ENCODE data around the gene RELT. TPM values are rescaled to one million over a fixed set of nuclear protein-coding genes. Genes with fewer than 3 reads are reported as not detected.
A peak's percentile ranks its signal among the peaks of the same experiment; 100 is the strongest.

Gene RELT
- total RNA-seq, 4 donors from 2014 or later, result 2.4 to 6.0 (median 2.5) TPM

DNA sequence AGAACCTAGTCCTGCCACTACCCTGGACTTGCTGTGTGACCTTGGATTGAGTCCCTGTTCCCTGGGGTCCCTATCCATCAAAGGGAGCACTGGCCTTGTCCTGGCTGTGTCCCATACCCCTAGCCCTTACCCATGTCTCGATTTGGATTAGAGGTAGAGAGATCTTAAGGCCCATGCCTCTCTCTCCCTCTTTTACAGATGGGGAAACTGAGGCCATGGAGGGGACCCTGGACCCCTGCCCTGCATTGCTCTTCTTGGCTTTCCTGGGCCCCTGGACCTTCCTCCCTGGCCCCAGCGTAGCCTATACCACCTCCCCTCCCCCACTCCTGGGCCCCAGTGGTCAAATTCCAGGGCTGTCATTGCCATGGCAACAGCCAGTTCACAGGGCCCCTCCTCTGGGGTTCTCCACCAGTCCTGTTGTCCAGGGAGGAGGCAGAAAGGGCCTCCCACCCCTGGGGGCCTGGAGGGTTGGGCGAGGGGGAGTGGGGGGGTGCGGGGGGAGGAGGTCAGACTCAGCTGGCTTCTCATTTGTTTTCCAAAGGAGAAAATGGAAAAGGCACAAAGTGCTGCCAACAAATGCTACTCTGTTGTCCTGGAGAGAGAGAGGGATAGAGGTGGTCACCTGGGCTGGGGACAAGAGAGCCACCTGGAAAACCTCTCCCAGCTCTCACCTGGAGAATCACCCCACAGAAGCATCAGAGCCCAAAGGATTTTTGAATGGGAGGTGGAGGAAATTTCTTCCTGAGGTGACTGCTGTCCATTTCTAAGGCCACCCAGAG is 44.9 kb upstream of the RELT start:
- no peak for DNase-seq (ENCODE audit: low spot score in 2 of 2)
- H3K36me3 ChIP-seq, result no peaks in the 10 kb centered on the region
- 24 to 34% methylated on average over 2 to 4 of the region's 4 CpGs for WGBS, 2 donors
- no peak for TF ChIP-seq EP300 (IDR thresholded peaks at IDR 0.05)
- TF ChIP-seq POLR2A (IDR thresholded peaks at IDR 0.05), result no peak
- TF ChIP-seq, protein P1, sequence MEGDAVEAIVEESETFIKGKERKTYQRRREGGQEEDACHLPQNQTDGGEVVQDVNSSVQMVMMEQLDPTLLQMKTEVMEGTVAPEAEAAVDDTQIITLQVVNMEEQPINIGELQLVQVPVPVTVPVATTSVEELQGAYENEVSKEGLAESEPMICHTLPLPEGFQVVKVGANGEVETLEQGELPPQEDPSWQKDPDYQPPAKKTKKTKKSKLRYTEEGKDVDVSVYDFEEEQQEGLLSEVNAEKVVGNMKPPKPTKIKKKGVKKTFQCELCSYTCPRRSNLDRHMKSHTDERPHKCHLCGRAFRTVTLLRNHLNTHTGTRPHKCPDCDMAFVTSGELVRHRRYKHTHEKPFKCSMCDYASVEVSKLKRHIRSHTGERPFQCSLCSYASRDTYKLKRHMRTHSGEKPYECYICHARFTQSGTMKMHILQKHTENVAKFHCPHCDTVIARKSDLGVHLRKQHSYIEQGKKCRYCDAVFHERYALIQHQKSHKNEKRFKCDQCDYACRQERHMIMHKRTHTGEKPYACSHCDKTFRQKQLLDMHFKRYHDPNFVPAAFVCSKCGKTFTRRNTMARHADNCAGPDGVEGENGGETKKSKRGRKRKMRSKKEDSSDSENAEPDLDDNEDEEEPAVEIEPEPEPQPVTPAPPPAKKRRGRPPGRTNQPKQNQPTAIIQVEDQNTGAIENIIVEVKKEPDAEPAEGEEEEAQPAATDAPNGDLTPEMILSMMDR (IDR thresholded peaks at IDR 0.05), result peak in 1 of 5 experiments; percentile 7
- H3K9me3 ChIP-seq, result no peaks in the 10 kb centered on the region
- H3K27me3 ChIP-seq, result no peaks in the 10 kb centered on the region
- peak overlapping the region; percentile 65 to 90 (median 81) for H3K27ac ChIP-seq
- peaks cover 3 to 94% (median 70%) of the 10 kb centered on the region in 4 donors for H3K4me1 ChIP-seq
- no peak overlapping the region for H3K4me3 ChIP-seq

DNA sequence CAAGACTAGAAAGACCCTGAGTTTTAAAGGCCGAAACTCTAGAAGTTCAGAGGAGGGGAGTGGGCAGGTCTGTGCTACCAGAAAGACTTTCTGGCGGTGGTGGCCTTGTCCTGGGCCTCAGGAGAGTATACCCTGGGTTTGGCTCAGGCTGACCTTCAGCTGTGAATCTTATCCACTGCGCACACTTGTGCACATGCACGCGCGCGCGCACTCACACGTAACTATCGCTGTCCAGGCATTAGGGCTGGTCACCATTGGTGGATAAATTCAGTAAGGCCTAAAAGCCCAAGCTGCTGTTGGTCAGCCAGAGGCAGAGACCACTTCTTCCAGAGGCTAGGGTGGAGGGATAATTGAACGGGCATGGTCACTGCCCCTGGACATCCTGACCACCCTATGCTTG is 43.0 kb upstream of the RELT start:
- TF ChIP-seq POLR2A (IDR thresholded peaks at IDR 0.05), result no peak
- TF ChIP-seq EP300 (IDR thresholded peaks at IDR 0.05), result no peak
- H3K27me3 ChIP-seq, result no peaks in the 10 kb centered on the region
- no peaks in the 10 kb centered on the region for H3K9me3 ChIP-seq
- no peaks in the 10 kb centered on the region for H3K36me3 ChIP-seq
- DNase-seq (ENCODE audit: low spot score in 2 of 2), result no peak
- peaks cover 3 to 87% (median 65%) of the 10 kb centered on the region in 4 donors for H3K4me1 ChIP-seq
- H3K27ac ChIP-seq, result peak overlapping the region in 3 of 4 donors; percentile 53 to 90 (median 87)
- WGBS, 2 donors, result 65 to 85% methylated on average over 11 of the region's 11 CpGs
- no peak overlapping the region for H3K4me3 ChIP-seq

DNA sequence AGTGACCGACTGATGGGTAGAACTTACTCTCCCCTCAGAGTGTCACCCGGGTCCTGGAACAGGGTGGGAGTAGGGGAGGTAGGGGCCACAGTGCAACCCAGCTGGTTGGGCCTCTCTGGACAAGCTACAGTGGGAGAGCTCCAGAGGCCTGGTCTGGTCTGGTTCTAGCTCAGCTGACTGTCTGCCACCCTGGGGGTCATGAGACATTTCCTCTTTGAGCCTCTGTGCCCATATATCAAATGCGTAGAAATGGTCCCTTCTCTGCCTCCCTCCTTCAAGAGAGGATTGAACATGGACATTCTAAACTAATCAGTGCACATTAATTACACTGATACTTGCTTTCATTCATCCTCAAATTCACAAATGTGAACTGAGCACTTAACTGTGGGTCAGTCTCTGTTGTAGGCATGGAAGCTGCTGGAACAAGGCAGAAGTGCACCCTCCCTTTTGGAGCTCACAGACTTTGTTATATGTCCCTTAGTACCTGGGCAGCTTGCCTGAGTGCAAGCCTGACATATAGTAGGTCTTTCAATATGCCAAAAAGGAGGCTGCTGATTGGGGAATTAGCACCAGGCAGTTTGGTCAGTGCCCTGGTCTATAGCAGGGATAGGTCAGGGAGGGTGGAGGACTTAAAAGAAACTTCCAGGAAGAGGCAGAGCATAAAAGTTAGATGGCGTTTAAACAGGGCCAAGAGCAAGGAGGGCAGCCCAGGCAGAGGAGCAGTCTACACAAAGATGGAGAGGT is 42.4 kb upstream of the RELT start:
- H3K27ac ChIP-seq, result peak overlapping the region; percentile 3 to 90 (median 70)
- TF ChIP-seq, protein P1 (IDR thresholded peaks at IDR 0.05), result no peak
- TF ChIP-seq EP300 (IDR thresholded peaks at IDR 0.05) (no peak), POLR2A (IDR thresholded peaks at IDR 0.05) (no peak)
- H3K9me3 ChIP-seq, result no peaks in the 10 kb centered on the region
- H3K4me1 ChIP-seq, result peaks cover 3 to 87% (median 64%) of the 10 kb centered on the region in 4 donors
- DNase-seq (ENCODE audit: low spot score in 2 of 2), result no peak
- H3K4me3 ChIP-seq, result no peak overlapping the region
- 41 to 46% methylated on average over 4 of the region's 4 CpGs for WGBS, 2 donors
- no peaks in the 10 kb centered on the region for H3K36me3 ChIP-seq
- no peaks in the 10 kb centered on the region for H3K27me3 ChIP-seq

DNA sequence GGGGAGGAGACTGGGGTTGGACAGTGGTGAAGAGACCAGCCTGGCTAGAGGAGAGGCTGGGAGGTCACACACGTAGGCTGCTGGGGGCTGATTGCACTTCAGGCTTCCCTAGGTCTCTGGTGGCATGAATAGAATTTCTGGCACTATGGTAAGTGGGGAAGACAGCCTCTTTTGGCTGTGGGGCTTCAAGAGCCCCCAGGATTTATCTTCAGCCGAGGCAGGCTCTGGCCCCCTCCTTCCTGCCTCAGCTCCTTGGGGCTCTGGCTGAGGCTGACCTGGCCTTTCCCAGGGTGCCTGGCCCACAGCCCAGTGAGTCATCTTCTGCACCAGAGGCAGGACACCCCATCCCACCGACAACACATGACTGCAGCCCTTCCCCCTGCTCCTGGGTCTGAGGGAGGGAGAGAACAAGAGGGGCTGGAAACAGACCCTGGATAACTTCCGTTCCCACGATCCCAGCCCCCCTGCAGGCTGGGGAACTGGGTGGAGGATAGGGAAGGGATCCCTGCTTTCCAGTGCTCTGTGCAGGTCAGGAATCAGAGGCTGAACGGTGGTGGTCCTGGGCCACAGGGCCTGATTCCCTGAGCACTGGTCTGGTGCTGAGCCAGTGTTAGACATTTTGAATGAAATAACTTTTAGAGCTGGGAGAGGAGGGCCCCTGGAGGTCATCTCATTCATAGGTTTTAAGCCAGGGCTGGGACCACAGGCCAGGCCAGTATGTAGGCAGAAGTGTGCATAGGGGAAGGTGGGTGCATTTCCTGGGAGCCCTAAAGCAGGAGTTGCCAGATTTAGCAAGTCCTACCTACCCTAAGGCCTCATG is 41.6 kb upstream of the RELT start:
- WGBS, 2 donors, result 10 to 17% methylated on average over 6 of the region's 6 CpGs
- H3K27me3 ChIP-seq, result no peaks in the 10 kb centered on the region
- no peaks in the 10 kb centered on the region for H3K9me3 ChIP-seq
- H3K4me3 ChIP-seq, result peak overlapping the region in 1 of 4 donors; percentile 3
- H3K36me3 ChIP-seq, result no peaks in the 10 kb centered on the region
- peak overlapping the region; percentile 19 to 90 (median 70) for H3K27ac ChIP-seq
- H3K4me1 ChIP-seq, result peaks cover 3 to 87% (median 62%) of the 10 kb centered on the region in 4 donors
- TF ChIP-seq EP300 (IDR thresholded peaks at IDR 0.05), result peak in 1 of 2 donors; percentile 52
- no peak for TF ChIP-seq POLR2A (IDR thresholded peaks at IDR 0.05)
- DNase-seq (ENCODE audit: low spot score in 2 of 2), result peak; percentile 67 to 71

DNA sequence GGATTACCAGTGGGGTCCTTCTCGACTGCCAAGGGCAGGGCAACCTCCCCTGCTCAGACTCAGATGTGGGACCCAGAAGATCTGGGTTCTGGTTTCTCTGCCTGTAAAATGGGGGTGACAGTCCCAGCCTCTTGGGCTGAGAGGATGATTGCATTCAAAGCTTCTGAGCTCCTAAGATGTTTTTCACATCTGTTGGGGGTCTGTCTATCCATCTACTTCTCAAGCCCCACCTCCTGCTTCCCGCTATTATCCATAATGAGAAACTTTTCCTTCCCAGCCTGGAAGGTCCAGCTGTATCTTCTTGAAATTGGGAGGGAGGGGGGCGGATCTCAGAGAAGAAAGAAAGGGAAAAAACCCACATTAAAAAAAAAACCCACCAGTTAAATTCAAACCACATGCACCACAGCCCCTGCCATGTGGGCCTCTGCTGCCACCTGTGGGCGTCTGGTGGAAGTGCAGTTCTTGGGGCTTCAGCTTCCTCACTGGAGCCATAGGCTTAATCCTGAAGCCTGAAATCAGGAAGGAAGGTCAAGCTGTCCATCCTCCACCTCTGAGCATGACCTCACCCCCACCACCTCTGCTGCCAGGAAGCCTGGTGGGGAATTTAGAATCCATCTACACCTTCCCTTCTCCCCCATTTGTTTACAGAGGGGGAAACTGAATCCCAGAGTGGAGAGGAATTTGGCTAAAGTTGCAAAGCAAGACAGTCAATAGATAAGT is 40.8 kb upstream of the RELT start:
- TF ChIP-seq POLR2A (IDR thresholded peaks at IDR 0.05), result no peak
- TF ChIP-seq, protein P1 (IDR thresholded peaks at IDR 0.05), result peak; percentile 85 to 100 (median 97)
- peak in 1 of 2 donors; percentile 56 for TF ChIP-seq EP300 (IDR thresholded peaks at IDR 0.05)
- no peaks in the 10 kb centered on the region for H3K27me3 ChIP-seq
- H3K4me1 ChIP-seq, result peaks cover 3 to 86% (median 59%) of the 10 kb centered on the region in 4 donors
- peak; percentile 83 to 92 for DNase-seq (ENCODE audit: low spot score in 2 of 2)
- H3K4me3 ChIP-seq, result peak overlapping the region in 1 of 4 donors; percentile 3
- WGBS, 2 donors, result 5 to 6% methylated on average over 4 of the region's 4 CpGs
- peak overlapping the region; percentile 19 to 90 (median 70) for H3K27ac ChIP-seq
- no peaks in the 10 kb centered on the region for H3K36me3 ChIP-seq
- no peaks in the 10 kb centered on the region for H3K9me3 ChIP-seq

Measured in tibial nerve (tissue), 4 donors.